NK-92 (cell line): ENCODE data around the gene LCP2.

Experiments
- DNase-seq: peaks from one replicate; lab custom pipeline; 2025; ENCODE audit not compliant: unreplicated experiment; lab: John Stamatoyannopoulos, UW

The LCP2 gene

DNA sequence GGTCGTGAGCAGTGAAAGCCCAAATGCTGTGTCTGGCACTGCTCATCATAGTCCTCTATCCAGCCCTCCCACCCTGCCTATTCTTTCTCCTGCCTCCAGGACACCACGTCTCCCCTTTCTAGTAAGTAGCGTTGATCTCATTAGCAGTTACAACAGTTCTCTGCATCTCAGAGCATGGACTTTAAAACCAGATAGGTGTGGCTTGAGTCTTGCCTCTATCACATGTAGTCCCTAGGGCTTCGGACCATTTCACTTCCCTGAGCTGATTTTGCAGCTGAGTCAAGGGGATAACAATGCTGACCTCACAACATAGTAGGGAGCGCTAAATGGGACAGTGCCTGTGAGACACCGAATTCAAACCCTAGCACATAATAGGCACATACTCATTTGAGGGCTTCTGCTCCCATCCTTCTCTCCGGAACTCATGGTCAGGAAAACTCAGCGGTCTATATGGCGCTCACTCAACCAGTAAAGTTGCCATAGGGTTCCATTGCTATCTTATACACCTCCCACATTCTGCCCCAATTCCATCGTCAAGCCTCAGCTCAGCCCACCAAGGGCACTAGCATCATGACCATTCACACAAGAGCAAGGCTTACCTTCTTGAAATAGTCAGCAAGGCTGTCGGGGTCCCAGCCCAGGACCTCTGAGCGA, 515 bp downstream of the LCP2 start:
- DNase-seq, result no peak

DNA sequence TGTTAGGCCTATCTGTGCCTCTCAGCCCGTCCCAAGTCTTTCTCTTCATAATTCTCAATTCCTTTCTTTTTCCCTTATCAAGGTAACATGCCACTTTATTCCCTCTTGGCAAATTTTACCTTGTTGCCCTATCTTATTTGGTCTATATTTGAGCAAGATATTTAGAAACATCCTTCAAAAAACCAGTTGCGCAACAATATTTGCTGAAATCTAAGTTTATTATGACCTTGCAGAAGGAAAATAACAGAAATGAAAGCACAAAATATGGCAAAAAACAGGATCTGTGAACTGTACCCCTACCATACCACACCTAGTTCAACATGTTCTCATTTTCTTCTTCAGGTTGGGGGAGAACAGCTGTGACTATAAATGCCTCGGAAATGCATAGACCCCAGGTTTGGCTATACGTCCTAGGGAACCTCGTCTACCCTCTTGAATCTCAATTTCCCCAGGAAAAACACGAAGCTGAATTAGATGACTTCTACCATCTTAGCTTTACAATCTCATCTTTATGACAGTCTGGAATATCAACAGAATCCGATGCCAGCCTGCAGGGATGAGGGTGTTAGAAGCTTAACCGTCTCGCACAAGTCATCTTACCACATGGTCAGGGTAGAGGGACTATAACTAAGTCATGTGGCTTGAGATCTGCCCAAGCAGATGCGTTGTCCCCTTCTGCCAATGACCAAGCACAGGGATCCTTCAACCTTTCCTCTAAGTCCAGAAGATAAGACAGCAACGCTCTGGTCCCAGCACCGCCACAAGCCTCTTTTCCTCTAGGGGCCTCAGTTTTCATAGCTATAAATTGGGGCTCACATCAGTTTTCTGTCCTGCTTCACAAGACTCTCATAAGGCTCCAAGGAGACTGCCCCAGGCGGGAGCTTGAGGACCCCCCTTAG, 1.3 kb downstream of the LCP2 start:
- DNase-seq, result no peak

DNA sequence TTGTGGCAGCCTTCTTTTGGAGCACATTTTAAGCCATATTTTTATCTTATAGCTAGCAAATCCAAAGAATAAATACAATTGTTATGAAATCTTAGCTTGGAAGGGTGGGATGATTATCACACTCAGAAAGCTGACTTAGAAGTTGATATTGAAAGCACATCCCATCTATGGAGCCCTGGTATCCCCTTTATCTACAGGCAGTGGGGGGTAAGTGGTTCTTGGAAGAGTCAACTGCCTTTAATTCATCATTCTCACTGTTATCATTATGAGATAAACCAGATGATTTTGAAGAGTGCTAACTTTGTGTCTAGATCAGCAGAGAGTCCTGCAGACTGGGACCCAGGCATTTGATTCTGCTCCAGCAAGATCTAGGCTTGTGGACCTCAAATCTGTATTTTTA, 3.0 kb downstream of the LCP2 start:
- DNase-seq, result no peak

DNA sequence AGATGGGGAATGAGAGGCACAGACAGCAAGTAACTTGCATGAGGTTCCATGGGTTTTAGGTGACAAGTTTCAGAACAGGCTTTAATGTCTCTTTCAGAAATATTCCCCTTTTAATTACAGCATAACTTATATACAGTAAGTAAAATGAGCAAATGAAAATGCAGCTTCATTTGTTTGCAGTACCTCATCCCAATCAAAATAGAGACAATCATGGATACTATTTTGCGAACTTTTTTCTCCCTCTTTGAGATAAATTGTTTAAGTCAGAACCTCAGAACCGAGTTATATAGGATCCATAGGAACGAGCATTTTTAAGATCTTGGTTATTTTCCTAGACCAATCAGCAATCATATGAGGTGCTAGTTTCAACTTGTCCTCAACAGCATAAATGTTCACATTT, 3.5 kb downstream of the LCP2 start:
- DNase-seq, result no peak

DNA sequence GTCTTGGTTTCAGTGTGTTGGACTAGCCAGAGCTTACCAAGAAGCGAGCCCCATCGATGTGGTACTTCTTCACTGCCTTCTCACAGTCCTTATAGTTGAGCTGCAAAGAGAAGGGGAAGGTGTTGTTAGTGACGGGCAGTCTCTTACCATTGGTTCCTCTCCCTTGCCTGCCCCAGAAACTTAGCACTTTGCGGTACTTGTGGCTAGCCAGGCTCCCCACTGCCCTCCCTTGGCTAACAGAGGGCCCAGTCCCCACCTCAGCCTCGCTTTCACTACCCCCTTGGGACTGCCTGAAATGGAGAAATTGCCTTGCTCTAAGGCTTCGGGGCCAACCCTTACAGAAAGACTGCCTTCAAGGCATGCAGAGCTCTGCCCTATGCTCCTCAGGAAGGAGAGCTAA, 4.3 kb downstream of the LCP2 start:
- no peak for DNase-seq

DNA sequence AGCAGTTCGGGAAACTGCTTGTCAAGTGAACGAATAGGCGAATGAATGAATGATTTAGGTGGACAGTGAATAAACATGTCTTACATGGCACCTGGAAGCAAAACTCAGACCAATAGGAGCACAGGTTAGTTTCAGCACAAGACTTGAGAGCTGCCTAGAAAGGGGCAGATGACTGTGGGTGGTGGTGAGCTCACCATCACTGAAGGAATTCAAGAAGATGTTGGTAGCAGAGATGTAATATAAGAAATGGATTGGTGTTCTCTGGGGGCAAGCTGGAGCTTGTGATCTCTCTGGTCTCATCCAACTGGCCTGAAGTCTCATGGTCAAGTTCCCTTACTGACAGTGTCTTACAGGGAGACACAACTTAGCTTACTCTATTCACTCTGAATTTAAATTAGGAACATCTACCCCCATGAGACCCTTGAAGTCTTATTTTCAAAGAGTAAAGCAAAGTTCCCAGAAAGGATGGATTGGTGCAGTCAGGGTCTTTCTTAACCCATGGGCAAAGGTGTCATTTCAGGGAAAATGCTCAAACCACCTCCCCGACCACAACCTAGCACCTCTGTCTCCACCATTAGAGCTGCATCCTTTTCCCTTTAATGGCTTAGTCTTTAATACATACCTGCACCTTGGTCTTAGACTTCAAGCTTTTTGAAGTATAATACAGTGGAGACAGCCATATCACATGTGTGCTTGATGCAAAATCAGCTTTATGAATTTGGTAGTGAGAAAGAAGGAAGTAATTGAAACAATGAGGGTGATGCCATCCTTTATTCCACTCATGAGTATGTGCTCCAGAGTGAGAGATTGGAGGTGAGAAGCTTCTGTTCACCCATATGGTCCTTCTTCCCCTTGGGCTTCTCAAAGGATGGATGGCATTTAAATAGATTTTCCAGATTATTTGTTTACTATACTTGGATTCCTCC, 5.1 kb downstream of the LCP2 start:
- no peak for DNase-seq

DNA sequence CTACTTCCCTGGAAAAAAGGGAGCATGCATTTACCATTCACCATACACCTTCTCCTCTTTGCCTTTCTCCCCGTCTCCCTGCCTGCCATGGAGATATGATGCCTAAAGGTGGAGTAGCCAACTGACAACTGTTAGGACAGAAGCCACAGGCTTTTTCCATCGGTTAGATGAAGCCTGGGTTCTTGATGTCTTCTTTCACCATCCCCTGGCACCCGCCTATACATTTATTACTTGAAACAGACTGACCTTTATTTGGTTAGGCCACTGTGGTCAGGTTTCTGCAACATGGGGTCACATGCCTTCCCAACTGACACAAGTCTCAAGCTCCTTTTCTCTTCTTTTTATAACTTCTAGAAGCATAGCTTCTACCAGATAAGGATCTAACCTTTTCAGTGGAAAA, 7.1 kb downstream of the LCP2 start:
- no peak for DNase-seq

DNA sequence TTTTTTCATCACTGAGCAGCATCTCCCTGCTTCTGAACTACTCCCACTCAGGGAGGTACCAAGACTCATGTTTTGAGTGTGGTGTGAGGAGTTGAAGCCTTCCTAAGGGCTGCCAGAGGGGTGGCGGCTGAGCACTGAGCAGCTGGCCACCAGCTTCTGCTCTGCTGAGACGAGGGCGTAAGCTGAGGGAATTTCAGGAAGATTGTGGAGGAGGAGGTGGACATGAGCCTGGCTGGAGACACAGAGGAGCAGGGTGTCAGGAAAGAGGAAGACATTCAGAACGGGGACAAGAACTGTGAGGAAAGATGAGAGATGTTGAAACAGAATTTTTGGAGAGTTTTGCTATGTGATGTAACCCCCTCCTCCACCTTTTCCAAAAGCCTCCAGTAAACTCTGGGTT, 7.8 kb downstream of the LCP2 start:
- DNase-seq, result no peak

DNA sequence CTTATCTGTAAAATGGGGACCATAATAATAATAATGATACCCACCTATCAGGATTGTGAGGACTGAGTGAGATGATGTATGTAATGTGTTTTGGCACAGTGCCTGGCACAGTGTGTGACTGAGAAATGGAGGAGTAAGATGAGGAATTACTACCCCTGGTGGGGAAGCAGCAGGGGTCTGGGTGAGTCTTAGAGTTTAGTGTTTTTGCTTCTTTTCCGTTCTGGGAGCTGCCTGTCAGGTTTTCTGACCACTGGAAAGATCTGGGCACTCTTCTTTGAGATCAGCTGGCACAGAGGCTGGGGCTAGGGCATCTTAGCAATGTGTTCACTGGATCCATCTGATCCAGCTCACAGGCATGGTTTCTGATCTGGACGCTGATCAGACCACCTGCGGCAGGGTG, 8.5 kb downstream of the LCP2 start:
- no peak for DNase-seq

DNA sequence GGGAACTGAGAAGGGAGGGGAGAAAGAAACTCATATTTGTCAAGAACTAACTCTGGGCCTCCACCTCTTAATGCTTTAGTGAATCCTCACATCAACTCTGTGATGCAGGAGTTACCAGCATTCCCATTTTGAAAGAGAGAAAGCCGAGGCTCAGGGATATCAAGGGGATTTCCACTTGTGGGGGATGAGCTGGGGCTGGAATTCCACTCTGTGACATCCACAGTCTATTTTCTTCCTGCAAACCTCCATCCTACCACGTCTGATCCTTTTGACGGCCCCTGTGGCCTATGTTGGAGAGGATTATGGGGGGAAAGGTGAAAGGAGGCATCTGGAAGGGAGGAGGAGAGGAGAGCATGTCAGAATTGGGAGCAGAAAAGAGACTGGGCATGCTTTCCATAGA, 9.0 kb downstream of the LCP2 start:
- no peak for DNase-seq

DNA sequence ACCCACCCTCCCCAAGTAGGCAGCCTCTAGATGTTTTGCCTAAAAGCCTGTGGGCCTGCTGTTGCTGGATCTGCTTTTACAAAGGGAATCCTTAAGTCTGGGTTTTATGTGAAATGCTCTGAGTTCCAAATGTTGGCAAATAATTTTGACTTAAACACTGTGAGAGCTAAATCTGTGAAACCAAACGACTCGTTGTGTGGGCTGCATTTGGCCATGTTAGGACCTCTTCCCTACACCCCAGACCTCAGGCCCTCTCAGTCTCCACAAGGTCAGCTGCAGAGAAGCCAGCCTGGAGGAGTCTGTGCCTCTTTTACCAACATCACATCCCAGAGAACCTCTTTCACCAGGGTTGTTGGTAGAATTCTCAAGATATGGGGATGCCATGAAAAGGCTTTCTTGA, 9.4 kb downstream of the LCP2 start:
- no peak for DNase-seq

DNA sequence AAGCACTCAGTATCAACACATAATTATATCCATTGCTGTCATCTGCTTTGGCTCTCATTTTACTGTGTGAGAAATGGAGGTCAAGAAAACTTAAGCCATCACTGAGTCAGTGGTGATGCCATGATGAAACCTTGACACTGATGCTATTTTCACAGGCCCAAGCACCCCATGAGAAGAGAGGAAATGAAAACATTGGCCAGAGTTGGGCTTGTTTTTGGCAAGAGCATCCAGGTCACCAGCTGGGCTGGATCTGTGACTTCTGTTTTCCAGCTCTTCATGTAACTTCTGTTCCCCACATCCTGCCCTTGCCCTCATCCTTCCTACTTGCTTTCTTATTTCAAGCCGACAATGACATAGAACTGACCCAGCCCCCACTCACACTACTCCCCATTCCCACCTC, 10.0 kb downstream of the LCP2 start:
- DNase-seq, result no peak

DNA sequence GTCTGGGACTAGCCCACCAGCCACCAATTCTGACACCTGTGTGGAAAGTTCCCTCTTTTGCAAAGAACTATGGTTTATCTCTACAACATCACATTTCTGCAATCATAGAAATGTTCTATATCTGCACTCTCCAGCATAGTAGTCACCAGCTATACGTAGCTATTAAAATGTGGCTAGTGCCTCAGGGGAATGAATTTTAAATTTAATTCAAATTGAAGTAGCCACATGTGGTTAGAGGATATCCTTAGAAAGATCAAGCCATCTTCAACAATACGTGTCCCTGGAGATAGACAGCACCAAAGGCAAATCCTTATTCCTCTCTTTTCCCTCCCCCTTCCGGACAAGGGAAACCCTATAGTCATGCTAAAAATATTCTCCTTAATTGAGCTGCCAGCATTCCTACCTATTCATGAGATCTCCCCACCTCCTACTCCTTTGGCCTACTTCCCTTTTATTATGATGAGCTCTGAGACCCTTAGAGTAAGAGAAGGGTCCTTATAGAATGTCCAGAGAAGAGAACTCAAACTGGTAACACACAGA, 11.1 kb downstream of the LCP2 start:
- no peak for DNase-seq

DNA sequence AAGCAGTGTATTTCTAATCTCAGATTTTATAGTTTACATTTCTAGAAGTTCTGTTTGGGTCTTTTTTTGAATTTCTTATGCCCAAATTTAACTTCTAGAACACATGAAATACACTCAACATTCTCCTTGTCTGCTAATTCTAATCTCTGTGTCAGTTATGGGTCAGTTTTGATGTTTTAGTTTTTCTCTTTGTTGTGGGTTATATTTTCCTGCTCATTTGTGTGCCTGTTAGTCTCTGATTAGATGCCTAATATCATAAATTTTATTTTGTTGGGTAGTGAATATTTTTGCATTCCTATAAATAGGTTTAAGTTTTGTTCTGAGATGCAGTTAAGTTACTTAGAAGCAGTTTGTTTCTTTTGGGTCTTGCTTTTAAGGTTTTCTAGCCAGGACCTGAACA, 12.4 kb downstream of the LCP2 start:
- DNase-seq, result no peak

DNA sequence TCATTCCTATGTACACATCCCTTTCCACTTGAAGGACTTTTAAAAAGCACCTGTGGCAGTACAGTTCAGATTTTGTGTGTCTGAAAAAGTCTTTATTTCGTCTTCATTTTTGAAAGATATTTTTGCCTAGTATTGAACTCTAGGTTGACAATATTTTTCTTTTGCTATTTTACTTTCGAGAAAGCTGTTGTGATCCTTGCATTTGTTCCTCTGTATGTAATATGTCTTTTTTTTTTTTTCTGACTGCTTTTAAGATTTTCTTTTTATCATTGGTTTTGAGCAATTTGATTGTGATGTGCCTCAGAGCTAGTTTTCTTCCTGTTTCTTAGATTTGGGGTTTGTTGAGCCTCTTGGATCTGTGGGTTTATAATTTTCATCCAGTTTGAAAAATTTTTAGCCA, 13.3 kb downstream of the LCP2 start:
- no peak for DNase-seq

DNA sequence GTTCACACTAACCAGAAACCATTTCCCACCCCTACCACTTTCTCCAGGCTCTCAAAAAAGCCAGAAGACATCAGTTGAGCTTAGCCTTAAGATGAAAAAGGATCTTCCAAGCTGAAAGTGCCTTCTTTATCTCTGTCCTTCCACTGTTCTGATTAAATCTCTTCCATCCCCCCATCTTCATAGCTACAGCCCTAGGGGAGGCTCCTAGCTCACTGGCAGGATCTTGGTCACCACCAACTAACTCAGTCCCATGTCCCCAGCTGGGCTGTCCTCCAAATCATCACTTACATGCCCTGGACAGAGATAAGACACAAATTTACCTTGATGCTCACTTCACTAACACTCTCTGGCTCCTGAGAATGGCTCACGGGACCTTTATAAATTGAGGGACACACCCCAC, 14.3 kb downstream of the LCP2 start:
- DNase-seq, result no peak

DNA sequence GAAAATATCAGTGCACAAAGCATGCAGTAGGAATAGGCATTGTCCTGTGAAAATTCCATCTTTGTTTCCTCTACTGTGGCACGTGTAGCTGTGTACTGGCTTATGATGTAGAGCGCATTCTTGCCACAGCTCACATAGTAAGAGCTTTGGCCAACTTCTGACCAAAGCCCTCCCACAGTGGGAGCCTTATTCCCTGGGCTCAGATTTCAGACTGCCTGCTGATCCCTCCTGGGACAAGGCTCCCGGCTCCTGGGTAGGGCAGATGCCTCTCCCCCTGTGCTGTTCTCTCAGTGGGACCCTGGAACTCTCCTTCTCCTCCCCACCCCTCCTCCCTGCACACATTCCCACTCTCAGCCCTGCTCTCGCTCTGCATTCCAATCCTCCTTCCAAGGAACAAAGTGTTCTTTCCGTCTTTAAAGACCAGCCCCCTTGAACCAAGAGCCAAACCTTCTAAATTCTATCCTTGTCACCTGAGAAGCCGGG, 17.5 kb downstream of the LCP2 start:
- no peak for DNase-seq

DNA sequence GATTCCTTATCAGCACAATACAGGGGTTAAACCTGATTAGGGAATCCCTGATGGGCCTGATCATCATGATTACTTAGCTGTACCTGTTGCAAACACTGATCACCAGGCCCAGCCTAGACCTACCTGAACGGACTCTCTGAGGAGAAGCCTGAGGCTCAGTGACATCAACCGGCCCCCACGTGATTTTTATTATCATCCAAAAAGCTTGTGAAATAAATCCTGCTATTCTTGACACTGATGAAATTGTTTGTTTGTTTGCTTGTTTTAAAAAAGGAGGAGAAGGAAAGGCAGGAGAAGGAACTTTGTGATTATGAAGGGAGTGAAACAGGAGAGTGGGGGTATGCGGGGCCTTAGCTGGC, 18.1 kb downstream of the LCP2 start:
- DNase-seq, result no peak

DNA sequence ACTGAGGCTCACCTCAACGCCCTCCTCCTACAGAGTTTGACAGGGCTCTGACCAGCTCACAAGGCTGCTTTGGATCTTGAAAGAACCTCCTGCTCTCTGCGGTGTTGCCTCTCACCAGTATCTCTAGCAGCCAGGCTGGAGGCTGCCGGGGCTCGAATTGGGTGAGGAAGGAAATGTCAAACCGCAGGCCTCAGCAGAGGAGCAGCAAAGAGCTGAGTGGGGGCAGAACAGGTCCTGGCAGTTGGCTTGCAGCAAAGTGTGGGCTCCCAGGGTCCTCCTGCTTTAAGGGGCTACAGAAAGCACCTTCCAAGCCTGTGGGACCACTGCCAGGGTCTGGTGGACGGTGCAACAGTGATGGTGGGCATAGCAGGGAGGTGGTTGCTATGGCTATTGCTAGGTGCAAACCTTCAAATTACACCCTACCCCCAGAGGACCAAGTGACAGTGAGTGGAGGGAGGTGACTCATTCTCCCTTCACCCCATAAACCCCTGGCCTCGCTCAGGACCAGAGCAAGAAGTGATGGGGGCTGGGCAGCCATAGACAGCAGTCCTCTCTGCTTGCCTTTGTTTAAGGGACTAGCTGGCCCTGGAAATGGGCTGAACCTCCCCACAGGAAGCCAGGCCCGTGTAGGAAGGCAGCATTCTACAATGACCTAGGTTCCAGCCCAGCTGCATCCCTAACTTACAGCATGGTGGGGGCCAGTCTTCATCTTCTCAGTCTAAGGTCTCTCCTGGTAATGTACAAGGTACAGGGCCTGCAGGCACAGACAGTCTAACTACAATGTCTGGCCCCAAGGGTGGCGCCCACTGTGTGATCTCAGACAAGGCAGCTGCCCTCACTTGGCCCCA, 18.7 kb downstream of the LCP2 start:
- no peak for DNase-seq

DNA sequence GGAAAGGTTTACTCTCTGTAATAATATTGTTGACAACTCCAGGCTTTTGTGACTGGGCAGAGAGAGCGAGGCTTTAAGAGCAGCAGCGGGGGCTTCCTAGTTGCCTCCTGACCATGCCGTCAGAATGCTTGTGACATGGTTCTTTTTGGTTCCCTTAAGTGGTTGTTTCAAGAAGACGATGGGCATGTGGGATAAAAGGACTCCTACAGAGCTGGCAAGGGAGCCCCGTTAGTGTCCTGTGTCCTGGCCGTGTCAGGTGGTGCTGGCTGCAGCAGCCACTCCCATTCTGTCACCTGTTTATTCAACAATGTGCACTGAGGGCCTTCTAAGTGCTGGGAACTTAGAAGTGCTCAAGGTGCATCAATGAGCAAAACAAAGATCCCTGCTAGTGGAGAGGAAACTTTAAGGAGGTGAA, 19.7 kb downstream of the LCP2 start:
- no peak for DNase-seq
